ENCODE data around the gene OR6B1. TPM values are rescaled to one million over a fixed set of nuclear protein-coding genes. Genes with fewer than 3 reads are reported as not detected.

OR6B1 gene
- total and polyA plus RNA-seq, 2 of the 8 experiments (the other 6 are each of a cell fraction or from before 2014, with no cell fraction given), result not detected

GRCh38 chr7:144032516-144032915 is 32.4 kb downstream of the OR6B1 start (continued):
- TF ChIP-seq, protein P1, sequence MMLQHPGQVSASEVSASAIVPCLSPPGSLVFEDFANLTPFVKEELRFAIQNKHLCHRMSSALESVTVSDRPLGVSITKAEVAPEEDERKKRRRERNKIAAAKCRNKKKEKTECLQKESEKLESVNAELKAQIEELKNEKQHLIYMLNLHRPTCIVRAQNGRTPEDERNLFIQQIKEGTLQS (IDR thresholded peaks at IDR 0.05; ENCODE audit: insufficient read depth, low read depth, low read length), result no peak
- TF ChIP-seq CEBPB (IDR thresholded peaks at IDR 0.05; ENCODE audit: low read depth, low read length), result no peak
- no peak for TF ChIP-seq SIX5 (IDR thresholded peaks at IDR 0.05; ENCODE audit: low read depth, low read length)
- no peak for TF ChIP-seq PHF8 (conservative IDR thresholded peaks at IDR 0.05; ENCODE audit: low read depth, low read length)

All from H1 (cell line).